Endometrial microvascular endothelial cells (primary cell): ENCODE measurements around the gene TMEM52. TPM values are rescaled to one million over a fixed set of nuclear protein-coding genes. Genes with fewer than 3 reads are reported as not detected.

Experiments
- in situ Hi-C: cut with HindIII; loops from 2 replicates; pipeline ENCODE4 v1.10.0; 2017; ENCODE audit warnings: low sequenced_read_pairs, low pct_unique_long_range_greater_than_20kb; ENCODE audit errors: inconsistent ontology term
- total RNA-seq: library from RNA; depleted of rRNA; stranded (reverse); fragments of >200 nt; gene quantifications from one replicate; pipeline ENCODE4 v1.2.3, GENCODE V29; 2015; ENCODE audit errors: inconsistent ontology term

The TMEM52 gene
- not detected for total RNA-seq

GRCh38 chr1:1918901-1919303 lies at the start of gene TMEM52:
TSS of gene TMEM52 (minus strand) at chr1:1919279. CDS start at chr1:1919265, 14 bp downstream.
- in situ Hi-C loops = no loop called here

- in situ Hi-C loops = no loop called here
Measured at GRCh38 chr1:1967879-1968278, 48.8 kb upstream of the TMEM52 start.

GRCh38 chr1:1967151-1967550 lies 48.1 kb upstream of the TMEM52 start:
- in situ Hi-C loops = no loop called here

- in situ Hi-C loops = no loop called here
Measured at GRCh38 chr1:1966071-1966740, 47.1 kb upstream of the TMEM52 start.

GRCh38 chr1:1965546-1965945 lies 46.5 kb upstream of the TMEM52 start:
- in situ Hi-C loops = no loop called here

GRCh38 chr1:1964811-1965210 lies 45.7 kb upstream of the TMEM52 start:
- in situ Hi-C loops = no loop called here

GRCh38 chr1:1963570-1963969 lies 44.5 kb upstream of the TMEM52 start:
- in situ Hi-C loops = no loop called here

- in situ Hi-C loops = no loop called here
Measured at GRCh38 chr1:1962752-1963151, 43.7 kb upstream of the TMEM52 start.

GRCh38 chr1:1960480-1961196 lies 41.6 kb upstream of the TMEM52 start:
- in situ Hi-C loops = no loop called here

GRCh38 chr1:1959840-1960479 lies 40.9 kb upstream of the TMEM52 start:
- in situ Hi-C loops = no loop called here

GRCh38 chr1:1959459-1959839 lies 40.4 kb upstream of the TMEM52 start:
- in situ Hi-C loops = no loop called here

- in situ Hi-C loops = no loop called here
Measured at GRCh38 chr1:1958071-1958541, 39.0 kb upstream of the TMEM52 start.

GRCh38 chr1:1957533-1957961 lies 38.5 kb upstream of the TMEM52 start:
- in situ Hi-C loops = no loop called here

- in situ Hi-C loops = no loop called here
Measured at GRCh38 chr1:1956586-1957532, 37.8 kb upstream of the TMEM52 start.

- in situ Hi-C loops = no loop called here
Measured at GRCh38 chr1:1956101-1956500, 37.0 kb upstream of the TMEM52 start.

- in situ Hi-C loops = no loop called here
Measured at GRCh38 chr1:1955621-1956094, 36.6 kb upstream of the TMEM52 start.

- in situ Hi-C loops = no loop called here
Measured at GRCh38 chr1:1954831-1955441, 35.9 kb upstream of the TMEM52 start.

- in situ Hi-C loops = no loop called here
Measured at GRCh38 chr1:1954015-1954414, 34.9 kb upstream of the TMEM52 start.
